Measurements from ENCODE around the gene ADAMTS9.

The ADAMTS9 gene

DNA sequence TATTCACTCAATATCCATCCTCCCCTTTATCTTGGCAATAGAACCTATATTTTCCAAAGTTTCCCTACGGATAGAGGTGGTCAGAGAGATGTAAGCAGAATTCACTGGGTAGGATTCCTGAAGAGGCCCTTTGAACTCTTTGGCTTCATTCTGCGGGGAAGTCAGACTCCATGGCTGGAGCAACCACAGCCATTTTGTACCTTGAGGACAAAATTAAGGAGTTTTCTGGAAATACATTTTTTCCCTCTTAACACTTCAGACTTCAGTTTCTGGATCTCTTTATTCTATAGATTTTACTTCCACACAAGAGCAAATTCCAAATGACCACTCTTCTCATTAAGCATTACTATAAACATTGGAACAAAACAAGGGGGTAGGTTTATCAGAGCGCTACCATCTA lies 43.3 kb downstream of the ADAMTS9 start:
- 94% methylated on average over 2 of the region's 3 CpGs for WGBS (ENCODE audit: insufficient coverage)
- peaks cover 0 to 3% (median 0%) of the 10 kb centered on the region in 5 experiments for H3K27me3 ChIP-seq (replicated peaks in 2 of 5; ENCODE audit: control insufficient read depth in 4 of 5, insufficient read depth in 5 of 5, low read length in 4 of 5)
- no peak for DNase-seq
- no peaks in the 10 kb centered on the region for H3K4me1 ChIP-seq (ENCODE audit: control extremely low read depth in 1 of 4, control insufficient read depth in 4 of 4, insufficient read depth in 4 of 4, low read length in 3 of 4)
- H3K27ac ChIP-seq (ENCODE audit: insufficient read depth in 1 of 2, low read depth in 1 of 2, low read length in 2 of 2, poor library complexity in 1 of 2, severe bottlenecking in 2 of 2), result no peak overlapping the region
- no peaks in the 10 kb centered on the region for H3K9me3 ChIP-seq (ENCODE audit: control extremely low read depth in 1 of 5, control insufficient read depth in 4 of 5, insufficient read depth in 2 of 5, low read depth in 1 of 5, low read length in 4 of 5)
- POLR2A ChIA-PET, result no interaction called here
- H3K36me3 ChIP-seq (ENCODE audit: control insufficient read depth in 4 of 4, insufficient read depth in 4 of 4, low read length in 3 of 4), result no peaks in the 10 kb centered on the region
- CTCF ChIA-PET, result no interaction called here
- H3K4me3 ChIP-seq (ENCODE audit: control insufficient read depth in 1 of 7, extremely low read depth in 1 of 7, insufficient read depth in 4 of 7, low read depth in 2 of 7, low read length in 6 of 7), result no peak overlapping the region

GRCh38 chr3:64642327-64643151 lies 45.3 kb downstream of the ADAMTS9 start:
- WGBS (ENCODE audit: insufficient coverage), result 97% methylated on average over 9 of the region's 18 CpGs
- CTCF ChIA-PET, result no interaction called here
- Histone ChIP-seq H3K4me1 (ENCODE audit: control extremely low read depth in 1 of 4, control insufficient read depth in 4 of 4, insufficient read depth in 4 of 4, low read length in 3 of 4) (no peaks in the 10 kb centered on the region), H3K4me3 (ENCODE audit: control insufficient read depth in 1 of 7, extremely low read depth in 1 of 7, insufficient read depth in 4 of 7, low read depth in 2 of 7, low read length in 6 of 7) (no peak overlapping the region), H3K9me3 (ENCODE audit: control extremely low read depth in 1 of 5, control insufficient read depth in 4 of 5, insufficient read depth in 2 of 5, low read depth in 1 of 5, low read length in 4 of 5) (no peaks in the 10 kb centered on the region), H3K27me3 (replicated peaks in 2 of 5; ENCODE audit: control insufficient read depth in 4 of 5, insufficient read depth in 5 of 5, low read length in 4 of 5) (peaks cover 0 to 3% (median 0%) of the 10 kb centered on the region in 5 experiments), H3K36me3 (ENCODE audit: control insufficient read depth in 4 of 4, insufficient read depth in 4 of 4, low read length in 3 of 4) (no peaks in the 10 kb centered on the region), H3K27ac (ENCODE audit: insufficient read depth in 1 of 2, low read depth in 1 of 2, low read length in 2 of 2, poor library complexity in 1 of 2, severe bottlenecking in 2 of 2) (no peak overlapping the region)
- DNase-seq, result no peak
- POLR2A ChIA-PET, result no interaction called here

GRCh38 chr3:64638981-64639481 lies 48.8 kb downstream of the ADAMTS9 start:
- ChIA-PET POLR2A (no interaction called here), CTCF (no interaction called here)
- no peak for DNase-seq
- Histone ChIP-seq H3K9me3 (ENCODE audit: control extremely low read depth in 1 of 5, control insufficient read depth in 4 of 5, insufficient read depth in 2 of 5, low read depth in 1 of 5, low read length in 4 of 5) (no peaks in the 10 kb centered on the region), H3K27me3 (replicated peaks in 2 of 5; ENCODE audit: control insufficient read depth in 4 of 5, insufficient read depth in 5 of 5, low read length in 4 of 5) (no peaks in the 10 kb centered on the region), H3K27ac (ENCODE audit: insufficient read depth in 1 of 2, low read depth in 1 of 2, low read length in 2 of 2, poor library complexity in 1 of 2, severe bottlenecking in 2 of 2) (no peak overlapping the region), H3K4me1 (ENCODE audit: control extremely low read depth in 1 of 4, control insufficient read depth in 4 of 4, insufficient read depth in 4 of 4, low read length in 3 of 4) (no peaks in the 10 kb centered on the region), H3K4me3 (ENCODE audit: control insufficient read depth in 1 of 7, extremely low read depth in 1 of 7, insufficient read depth in 4 of 7, low read depth in 2 of 7, low read length in 6 of 7) (no peak overlapping the region), H3K36me3 (ENCODE audit: control insufficient read depth in 4 of 4, insufficient read depth in 4 of 4, low read length in 3 of 4) (no peaks in the 10 kb centered on the region)
- WGBS (ENCODE audit: insufficient coverage), result 94% methylated on average over 2 of the region's 3 CpGs

DNA sequence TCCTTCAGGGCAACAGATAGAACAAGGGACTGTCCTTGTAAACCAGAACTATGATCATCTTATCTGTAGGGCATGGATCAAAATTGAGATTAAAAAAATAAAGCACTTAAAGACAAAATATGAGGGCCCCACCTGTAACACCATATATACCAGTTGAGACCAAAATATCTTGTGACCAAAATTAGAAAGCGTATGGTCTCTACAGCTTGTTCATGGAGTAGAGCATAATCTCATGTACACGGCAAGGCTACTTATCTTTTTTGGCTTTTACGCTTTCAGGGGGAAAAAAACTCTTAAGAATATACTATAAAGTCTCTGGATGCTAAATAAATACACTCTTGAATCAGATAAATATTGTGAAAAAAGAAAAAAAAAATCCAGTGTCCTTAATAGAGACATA lies 49.3 kb downstream of the ADAMTS9 start:
- CTCF ChIA-PET, result no interaction called here
- Histone ChIP-seq H3K27ac (ENCODE audit: insufficient read depth in 1 of 2, low read depth in 1 of 2, low read length in 2 of 2, poor library complexity in 1 of 2, severe bottlenecking in 2 of 2) (no peak overlapping the region), H3K4me3 (ENCODE audit: control insufficient read depth in 1 of 7, extremely low read depth in 1 of 7, insufficient read depth in 4 of 7, low read depth in 2 of 7, low read length in 6 of 7) (no peak overlapping the region), H3K4me1 (ENCODE audit: control extremely low read depth in 1 of 4, control insufficient read depth in 4 of 4, insufficient read depth in 4 of 4, low read length in 3 of 4) (no peaks in the 10 kb centered on the region), H3K27me3 (replicated peaks in 2 of 5; ENCODE audit: control insufficient read depth in 4 of 5, insufficient read depth in 5 of 5, low read length in 4 of 5) (no peaks in the 10 kb centered on the region), H3K9me3 (ENCODE audit: control extremely low read depth in 1 of 5, control insufficient read depth in 4 of 5, insufficient read depth in 2 of 5, low read depth in 1 of 5, low read length in 4 of 5) (no peaks in the 10 kb centered on the region), H3K36me3 (ENCODE audit: control insufficient read depth in 4 of 4, insufficient read depth in 4 of 4, low read length in 3 of 4) (no peaks in the 10 kb centered on the region)
- DNase-seq, result no peak
- WGBS (ENCODE audit: insufficient coverage), result no CpG with 5 or more reads among the region's 3 CpGs
- POLR2A ChIA-PET, result no interaction called here

DNA sequence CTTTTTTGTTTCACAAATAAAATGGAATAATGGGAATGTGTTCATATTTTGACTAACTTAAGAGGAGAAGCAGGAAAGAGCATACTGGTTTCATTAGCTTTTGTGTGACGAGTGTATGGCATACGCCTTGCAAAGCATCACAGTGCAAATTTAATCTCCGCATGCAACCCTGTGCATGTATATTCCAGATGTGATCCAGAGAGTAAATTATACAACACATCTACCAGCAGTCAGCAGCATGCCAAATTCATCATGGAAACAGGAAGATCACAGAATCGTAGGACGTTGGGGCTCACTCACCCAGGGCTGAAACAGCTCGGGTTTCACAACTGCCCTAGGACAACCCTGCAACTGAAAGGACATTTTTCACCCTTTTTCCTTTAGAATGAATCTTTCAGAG lies 53.4 kb downstream of the ADAMTS9 start:
- Histone ChIP-seq H3K27me3 (replicated peaks in 2 of 5; ENCODE audit: control insufficient read depth in 4 of 5, insufficient read depth in 5 of 5, low read length in 4 of 5) (peaks cover 0 to under 1% (median 0%) of the 10 kb centered on the region in 5 experiments), H3K27ac (ENCODE audit: insufficient read depth in 1 of 2, low read depth in 1 of 2, low read length in 2 of 2, poor library complexity in 1 of 2, severe bottlenecking in 2 of 2) (no peak overlapping the region), H3K4me3 (ENCODE audit: control insufficient read depth in 1 of 7, extremely low read depth in 1 of 7, insufficient read depth in 4 of 7, low read depth in 2 of 7, low read length in 6 of 7) (no peak overlapping the region), H3K36me3 (ENCODE audit: control insufficient read depth in 4 of 4, insufficient read depth in 4 of 4, low read length in 3 of 4) (no peaks in the 10 kb centered on the region), H3K4me1 (ENCODE audit: control extremely low read depth in 1 of 4, control insufficient read depth in 4 of 4, insufficient read depth in 4 of 4, low read length in 3 of 4) (no peaks in the 10 kb centered on the region), H3K9me3 (ENCODE audit: control extremely low read depth in 1 of 5, control insufficient read depth in 4 of 5, insufficient read depth in 2 of 5, low read depth in 1 of 5, low read length in 4 of 5) (no peaks in the 10 kb centered on the region)
- CTCF ChIA-PET, result no interaction called here
- WGBS (ENCODE audit: insufficient coverage), result 80% methylated on average over 5 of the region's 6 CpGs
- no peak for DNase-seq
- POLR2A ChIA-PET, result no interaction called here

DNA sequence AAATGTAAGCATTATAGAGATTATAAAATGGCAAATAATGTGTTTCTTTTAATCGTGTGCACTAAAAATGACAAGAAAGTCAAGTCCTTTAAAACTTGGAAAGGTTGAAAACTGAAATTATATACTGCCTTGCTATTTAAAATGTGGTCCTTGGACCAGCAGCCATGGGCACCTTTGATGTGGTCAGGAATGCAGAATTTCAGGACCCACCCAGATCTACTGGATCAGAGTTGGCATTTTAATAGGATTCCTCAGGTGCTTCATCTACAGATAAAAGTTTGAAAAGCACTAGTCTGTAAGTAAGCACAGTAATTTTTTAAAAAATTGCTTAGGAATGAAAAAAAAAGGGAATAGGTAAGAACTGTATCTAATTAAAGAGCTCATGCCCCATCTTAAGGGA lies 55.8 kb downstream of the ADAMTS9 start:
- 100% methylated on average over 1 of the region's 1 CpG for WGBS (ENCODE audit: insufficient coverage)

GRCh38 chr3:64627471-64628321 lies 60.1 kb downstream of the ADAMTS9 start:
- H3K36me3 ChIP-seq (ENCODE audit: control insufficient read depth in 4 of 4, insufficient read depth in 4 of 4, low read length in 3 of 4), result no peaks in the 10 kb centered on the region
- ChIA-PET CTCF (no interaction called here), POLR2A (no interaction called here)
- no peak for DNase-seq
- no peaks in the 10 kb centered on the region for H3K4me1 ChIP-seq (ENCODE audit: control extremely low read depth in 1 of 4, control insufficient read depth in 4 of 4, insufficient read depth in 4 of 4, low read length in 3 of 4)
- no peak overlapping the region for H3K27ac ChIP-seq (ENCODE audit: insufficient read depth in 1 of 2, low read depth in 1 of 2, low read length in 2 of 2, poor library complexity in 1 of 2, severe bottlenecking in 2 of 2)
- 90% methylated on average over 3 of the region's 7 CpGs for WGBS (ENCODE audit: insufficient coverage)
- H3K4me3 ChIP-seq (ENCODE audit: control insufficient read depth in 1 of 7, extremely low read depth in 1 of 7, insufficient read depth in 4 of 7, low read depth in 2 of 7, low read length in 6 of 7), result no peak overlapping the region
- no peaks in the 10 kb centered on the region for H3K9me3 ChIP-seq (ENCODE audit: control extremely low read depth in 1 of 5, control insufficient read depth in 4 of 5, insufficient read depth in 2 of 5, low read depth in 1 of 5, low read length in 4 of 5)
- peaks cover 0 to 2% (median 0%) of the 10 kb centered on the region in 5 experiments for H3K27me3 ChIP-seq (replicated peaks in 2 of 5; ENCODE audit: control insufficient read depth in 4 of 5, insufficient read depth in 5 of 5, low read length in 4 of 5)

More for the DNA sequence above, 55.8 kb downstream of the ADAMTS9 start:
- ChIA-PET CTCF (no interaction called here), POLR2A (no interaction called here)
- H3K27me3 ChIP-seq (replicated peaks in 2 of 5; ENCODE audit: control insufficient read depth in 4 of 5, insufficient read depth in 5 of 5, low read length in 4 of 5), result peaks cover 0 to 2% (median 0%) of the 10 kb centered on the region in 5 experiments
- H3K9me3 ChIP-seq (ENCODE audit: control extremely low read depth in 1 of 5, control insufficient read depth in 4 of 5, insufficient read depth in 2 of 5, low read depth in 1 of 5, low read length in 4 of 5), result no peaks in the 10 kb centered on the region
- H3K27ac ChIP-seq (ENCODE audit: insufficient read depth in 1 of 2, low read depth in 1 of 2, low read length in 2 of 2, poor library complexity in 1 of 2, severe bottlenecking in 2 of 2), result no peak overlapping the region
- no peaks in the 10 kb centered on the region for H3K4me1 ChIP-seq (ENCODE audit: control extremely low read depth in 1 of 4, control insufficient read depth in 4 of 4, insufficient read depth in 4 of 4, low read length in 3 of 4)
- H3K4me3 ChIP-seq (ENCODE audit: control insufficient read depth in 1 of 7, extremely low read depth in 1 of 7, insufficient read depth in 4 of 7, low read depth in 2 of 7, low read length in 6 of 7), result no peak overlapping the region
- DNase-seq, result no peak
- H3K36me3 ChIP-seq (ENCODE audit: control insufficient read depth in 4 of 4, insufficient read depth in 4 of 4, low read length in 3 of 4), result no peaks in the 10 kb centered on the region

Data from common myeloid progenitor, CD34-positive (primary cell).